HEK293T (cell line): ENCODE data around the gene PTPN4.

Experiments used
- ARNT ChIP-seq: fragments of 450-650 bp; IDR thresholded peaks from 2 replicates; pipeline ENCODE4 v1.6.1; 2017; ENCODE audit warnings: mild to moderate bottlenecking
- BHLHE40 ChIP-seq: fragments of 450-650 bp; IDR thresholded peaks from 2 replicates; pipeline ENCODE4 v1.6.1; 2016; ENCODE audit warnings: mild to moderate bottlenecking, moderate library complexity, borderline replicate concordance
- CTBP1 ChIP-seq: fragments of 450-650 bp; IDR thresholded peaks from 2 replicates; pipeline ENCODE4 v1.6.1; 2016; ENCODE audit warnings: borderline replicate concordance
- ELF4 ChIP-seq: fragments of 450-650 bp; IDR thresholded peaks from 2 replicates; pipeline ENCODE4 v1.6.1; 2017; ENCODE audit warnings: antibody characterized with exemption
- FOXA1 ChIP-seq: fragments of 450-650 bp; IDR thresholded peaks from 2 replicates; pipeline ENCODE4 v1.6.1; 2016; ENCODE audit warnings: mild to moderate bottlenecking
- FOXM1 ChIP-seq: fragments of 450-650 bp; IDR thresholded peaks from 2 replicates; pipeline ENCODE4 v1.6.1; 2017; ENCODE audit warnings: mild to moderate bottlenecking, borderline replicate concordance
- L3MBTL2 ChIP-seq: fragments of 450-650 bp; conservative IDR thresholded peaks from 2 replicates; pipeline ENCODE4 v1.6.1; 2016; ENCODE audit warnings: mild to moderate bottlenecking
- LEF1 ChIP-seq: fragments of 450-650 bp; IDR thresholded peaks from 2 replicates; pipeline ENCODE4 v1.6.1; 2017; ENCODE audit warnings: mild to moderate bottlenecking, borderline replicate concordance
- NFRKB ChIP-seq: fragments of 450-650 bp; IDR thresholded peaks from 2 replicates; pipeline ENCODE4 v1.6.1; 2016; ENCODE audit warnings: mild to moderate bottlenecking, moderate library complexity
- SP1 ChIP-seq: fragments of 450-650 bp; IDR thresholded peaks from 2 replicates; pipeline ENCODE4 v1.6.1; 2017
- SUZ12 ChIP-seq: fragments of 450-650 bp; IDR thresholded peaks from 2 replicates; pipeline ENCODE4 v1.6.1; 2016; ENCODE audit warnings: mild to moderate bottlenecking
- TARDBP ChIP-seq: fragments of 450-650 bp; IDR thresholded peaks from 2 replicates; pipeline ENCODE4 v1.6.1; 2016
- ZNF384 ChIP-seq: fragments of 450-650 bp; IDR thresholded peaks from 2 replicates; pipeline ENCODE4 v1.6.1; 2016
- TF ChIP-seq, protein P1 (sequence below): fragments of 450-650 bp; IDR thresholded peaks from 2 replicates; pipeline ENCODE4 v1.6.1; 2016

DNA sequence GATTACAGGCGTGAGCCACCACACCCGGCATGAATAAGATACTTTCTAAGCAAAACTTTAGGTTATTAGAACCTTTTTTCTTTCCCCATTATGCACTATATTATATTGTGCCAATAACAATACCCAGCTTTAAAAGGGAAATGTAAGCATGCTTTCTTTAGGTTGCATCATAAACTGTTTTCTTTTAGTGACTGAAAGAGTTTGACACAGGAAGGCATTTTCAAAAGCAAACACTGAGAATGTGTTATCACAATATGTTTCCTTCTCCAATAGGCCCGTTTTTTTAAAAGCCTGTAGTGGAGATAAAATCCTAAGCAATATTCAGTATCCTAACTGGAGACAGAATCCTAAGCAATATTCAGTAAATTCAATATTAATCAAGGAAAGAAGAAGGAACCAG is 236.4 kb downstream of the PTPN4 start:
- no peak for TF ChIP-seq FOXA1
- no peak for TF ChIP-seq BHLHE40
- no peak for TF ChIP-seq SP1
- no peak for TF ChIP-seq LEF1
- no peak for TF ChIP-seq FOXM1
- TF ChIP-seq SUZ12: no peak
- TF ChIP-seq L3MBTL2: no peak
- TF ChIP-seq, protein P1, sequence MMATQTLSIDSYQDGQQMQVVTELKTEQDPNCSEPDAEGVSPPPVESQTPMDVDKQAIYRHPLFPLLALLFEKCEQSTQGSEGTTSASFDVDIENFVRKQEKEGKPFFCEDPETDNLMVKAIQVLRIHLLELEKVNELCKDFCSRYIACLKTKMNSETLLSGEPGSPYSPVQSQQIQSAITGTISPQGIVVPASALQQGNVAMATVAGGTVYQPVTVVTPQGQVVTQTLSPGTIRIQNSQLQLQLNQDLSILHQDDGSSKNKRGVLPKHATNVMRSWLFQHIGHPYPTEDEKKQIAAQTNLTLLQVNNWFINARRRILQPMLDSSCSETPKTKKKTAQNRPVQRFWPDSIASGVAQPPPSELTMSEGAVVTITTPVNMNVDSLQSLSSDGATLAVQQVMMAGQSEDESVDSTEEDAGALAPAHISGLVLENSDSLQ: no peak
- TF ChIP-seq CTBP1: no peak
- TF ChIP-seq TARDBP: no peak
- no peak for TF ChIP-seq NFRKB
- TF ChIP-seq ZNF384: no peak
- TF ChIP-seq ELF4: no peak
- TF ChIP-seq ARNT: no peak
